ENCODE measurements around the gene BCLAF3.

BCLAF3 gene

DNA sequence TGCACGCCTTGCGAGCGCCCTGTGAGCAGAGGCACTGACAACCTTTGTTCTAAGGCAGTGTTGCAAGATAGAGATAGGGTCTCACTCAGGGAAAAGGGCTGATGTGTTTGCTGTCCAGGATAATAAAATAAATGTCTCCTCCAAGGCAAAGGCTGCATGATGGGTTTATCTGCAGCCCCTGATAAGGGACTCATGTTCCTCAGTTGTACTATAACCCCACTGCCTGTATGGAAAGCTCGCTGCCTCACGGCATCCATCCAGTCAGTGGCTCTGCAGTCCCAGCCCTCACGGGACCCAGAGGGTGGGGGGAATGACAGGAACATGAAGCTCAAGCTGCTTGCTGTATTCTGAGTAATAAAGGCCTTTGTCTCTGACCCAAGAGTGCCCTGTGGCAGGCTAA lies 22.6 kb downstream of the BCLAF3 start:
- DNase-seq (ENCODE audit: low read depth in 2 of 2, low spot score in 1 of 2), result no peak

DNA sequence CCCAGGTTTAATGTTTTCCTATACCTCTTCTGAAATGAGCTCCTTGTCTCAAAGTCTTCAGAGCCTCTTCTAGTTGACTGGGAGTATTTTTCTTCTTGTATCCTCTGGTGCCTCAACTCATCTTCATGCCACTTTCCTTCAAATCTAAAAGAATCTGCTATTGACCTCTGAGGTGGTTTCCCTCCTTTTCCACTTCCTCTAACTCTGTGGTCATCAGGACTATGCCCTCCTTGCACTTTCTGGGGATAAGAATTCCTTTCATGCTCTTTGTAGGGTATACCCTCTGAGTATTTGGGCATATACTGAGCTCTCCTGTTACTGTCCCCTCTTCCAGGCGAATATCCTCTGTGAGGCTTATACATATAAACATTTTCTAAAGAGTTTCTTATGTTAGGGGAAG lies 24.8 kb downstream of the BCLAF3 start:
- DNase-seq (ENCODE audit: low read depth in 2 of 2, low spot score in 1 of 2), result no peak

DNA sequence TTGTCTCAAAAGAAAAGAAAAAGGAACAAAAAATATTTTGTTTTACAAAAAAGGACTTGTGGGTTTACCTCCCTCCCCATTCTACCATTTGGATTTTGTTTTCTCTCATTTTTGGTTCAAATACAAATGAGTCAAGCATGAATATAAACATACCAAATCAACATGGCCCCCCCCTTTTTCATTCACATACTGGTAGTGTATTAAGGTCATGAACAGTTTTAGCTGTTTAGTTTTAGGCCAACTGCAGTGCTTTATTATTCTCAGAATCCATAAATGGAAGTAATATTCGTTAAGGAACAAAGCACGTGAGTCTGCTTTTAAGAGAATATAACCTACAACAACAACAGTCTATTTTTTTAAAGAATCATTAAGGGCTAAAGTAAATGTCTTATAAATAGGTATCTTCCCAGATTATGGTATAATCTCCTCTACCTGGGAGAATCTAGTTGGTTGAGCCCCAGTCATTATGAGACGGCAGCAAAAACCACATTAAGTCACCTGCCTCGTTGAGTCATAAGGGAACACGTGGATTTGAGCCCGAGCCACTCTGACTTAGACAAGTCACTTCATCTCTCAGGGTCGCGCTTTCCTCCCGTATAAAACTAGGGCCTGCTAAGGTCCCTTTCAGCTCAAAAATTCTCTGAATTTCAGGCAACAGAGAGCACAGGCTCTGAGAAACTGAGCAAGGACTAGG lies 26.7 kb downstream of the BCLAF3 start:
- no peak for DNase-seq (ENCODE audit: low read depth in 2 of 2, low spot score in 1 of 2)

DNA sequence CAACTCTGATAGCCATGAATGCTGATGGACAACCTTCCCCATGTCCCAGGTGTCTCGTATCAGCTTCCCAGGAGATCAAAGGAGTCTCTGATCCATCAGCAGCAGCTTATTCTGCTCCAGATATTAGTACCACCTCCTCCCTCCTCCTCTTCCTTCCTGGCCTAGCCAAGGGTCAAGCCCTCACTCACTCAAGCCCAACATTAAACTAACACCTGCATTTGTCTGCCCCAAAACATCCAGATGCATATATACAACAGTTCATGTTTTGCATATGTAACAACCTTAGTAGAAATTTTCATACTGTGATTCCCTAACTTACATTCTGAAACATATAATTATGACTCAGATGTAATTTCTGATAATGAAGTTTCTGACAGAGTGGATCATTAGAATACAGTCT lies 29.9 kb downstream of the BCLAF3 start:
- no peak for DNase-seq (ENCODE audit: low read depth in 2 of 2, low spot score in 1 of 2)

DNA sequence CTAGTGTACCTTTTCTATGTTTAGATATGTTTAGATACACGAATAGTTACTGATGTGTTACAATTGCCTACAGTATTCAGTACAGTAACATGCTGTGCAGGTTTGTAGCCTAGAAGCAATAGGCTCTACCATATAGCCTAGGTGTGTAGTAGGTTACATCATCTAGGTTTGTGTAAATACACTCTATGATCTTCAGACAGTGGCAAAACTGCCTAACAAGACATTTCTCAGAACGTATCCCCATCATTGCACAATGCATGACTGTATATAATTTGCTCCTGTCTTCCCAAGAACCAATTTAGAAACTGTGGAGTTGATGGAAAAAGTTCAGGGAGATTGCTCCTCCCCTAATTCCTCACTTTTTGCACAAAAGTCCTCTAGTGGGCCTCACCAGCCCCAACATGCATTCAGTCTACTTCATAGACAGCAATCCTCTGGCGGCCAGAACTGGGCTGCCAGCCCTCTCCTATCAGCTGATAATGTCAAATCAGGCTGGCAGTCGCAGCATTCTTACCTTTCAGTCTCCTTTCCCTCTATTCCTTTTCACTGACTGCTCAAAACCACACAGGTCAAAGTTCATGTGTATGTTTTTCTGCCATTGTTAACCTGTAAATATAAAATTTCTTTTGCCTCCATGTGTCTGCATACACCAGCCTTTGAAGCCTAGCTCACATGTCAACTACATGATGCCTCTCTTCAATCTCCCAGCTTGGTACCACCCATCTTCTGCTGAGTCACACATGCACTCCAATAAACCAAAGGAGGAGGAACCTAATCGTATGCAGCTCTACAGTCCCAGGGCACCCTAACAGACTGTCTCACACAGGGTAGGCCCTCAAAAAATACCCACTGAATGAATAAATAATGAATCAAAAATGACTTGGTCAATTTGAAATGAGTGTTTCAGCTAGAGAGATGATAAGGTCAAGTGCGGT lies 32.0 kb downstream of the BCLAF3 start:
- no peak for DNase-seq (ENCODE audit: low read depth in 2 of 2, low spot score in 1 of 2)

DNA sequence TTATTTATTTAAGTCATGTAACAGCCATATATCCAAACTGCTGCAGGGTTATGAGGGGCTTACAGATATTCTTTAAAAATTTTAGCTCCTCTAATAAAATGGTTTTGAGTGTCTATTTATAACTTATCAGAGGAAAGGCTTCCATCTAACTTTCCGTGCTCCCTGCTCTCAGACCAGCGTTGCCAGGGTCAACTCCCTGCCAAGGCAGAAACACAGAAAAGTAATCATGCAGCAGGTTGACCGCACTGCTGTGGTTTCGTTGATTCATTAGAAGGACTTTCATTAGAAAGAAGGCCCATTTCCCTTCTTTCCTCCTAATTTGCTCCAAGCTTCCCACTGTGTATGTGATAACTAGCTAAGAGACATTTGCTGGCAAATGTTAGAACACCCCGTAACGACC lies 33.9 kb downstream of the BCLAF3 start:
- no peak for DNase-seq (ENCODE audit: low read depth in 2 of 2, low spot score in 1 of 2)

DNA sequence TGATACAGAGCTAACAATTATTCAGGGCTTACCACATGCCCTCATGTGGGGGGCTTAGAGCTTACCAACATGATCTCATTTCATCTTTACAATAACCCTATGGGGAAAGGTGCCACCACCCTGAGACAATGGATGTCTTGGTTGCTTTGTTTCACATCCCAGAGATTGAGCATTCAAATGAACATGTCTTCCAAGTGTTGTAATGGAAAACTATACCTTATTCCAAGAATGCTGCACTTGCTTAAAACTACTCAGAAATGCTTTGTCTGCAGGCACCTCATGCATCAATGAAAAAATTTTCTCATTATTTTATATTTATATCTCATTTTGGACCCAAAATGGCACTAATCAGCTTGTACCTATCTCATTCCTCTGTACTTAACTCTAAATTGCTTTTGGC lies 34.6 kb downstream of the BCLAF3 start:
- no peak for DNase-seq (ENCODE audit: low read depth in 2 of 2, low spot score in 1 of 2)

DNA sequence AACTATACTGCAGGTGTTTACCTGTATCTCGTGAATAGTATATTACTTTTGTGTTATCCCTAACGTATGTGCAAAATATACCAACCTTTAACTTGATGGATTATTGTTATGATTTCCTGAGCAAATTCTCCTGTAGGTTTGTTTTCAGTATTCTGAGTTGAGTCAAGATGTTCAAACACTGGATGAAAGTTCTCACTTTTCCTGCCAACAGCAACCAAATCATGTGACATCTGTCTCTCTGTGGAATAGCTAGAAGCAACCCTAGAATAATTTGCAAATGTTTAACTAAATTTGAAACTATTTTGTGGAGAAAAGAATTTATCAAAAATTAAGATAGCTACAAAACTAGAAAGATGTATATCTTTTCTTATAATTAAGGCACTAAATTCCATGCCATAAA lies 35.6 kb downstream of the BCLAF3 start:
- no peak for DNase-seq (ENCODE audit: low read depth in 2 of 2, low spot score in 1 of 2)

DNA sequence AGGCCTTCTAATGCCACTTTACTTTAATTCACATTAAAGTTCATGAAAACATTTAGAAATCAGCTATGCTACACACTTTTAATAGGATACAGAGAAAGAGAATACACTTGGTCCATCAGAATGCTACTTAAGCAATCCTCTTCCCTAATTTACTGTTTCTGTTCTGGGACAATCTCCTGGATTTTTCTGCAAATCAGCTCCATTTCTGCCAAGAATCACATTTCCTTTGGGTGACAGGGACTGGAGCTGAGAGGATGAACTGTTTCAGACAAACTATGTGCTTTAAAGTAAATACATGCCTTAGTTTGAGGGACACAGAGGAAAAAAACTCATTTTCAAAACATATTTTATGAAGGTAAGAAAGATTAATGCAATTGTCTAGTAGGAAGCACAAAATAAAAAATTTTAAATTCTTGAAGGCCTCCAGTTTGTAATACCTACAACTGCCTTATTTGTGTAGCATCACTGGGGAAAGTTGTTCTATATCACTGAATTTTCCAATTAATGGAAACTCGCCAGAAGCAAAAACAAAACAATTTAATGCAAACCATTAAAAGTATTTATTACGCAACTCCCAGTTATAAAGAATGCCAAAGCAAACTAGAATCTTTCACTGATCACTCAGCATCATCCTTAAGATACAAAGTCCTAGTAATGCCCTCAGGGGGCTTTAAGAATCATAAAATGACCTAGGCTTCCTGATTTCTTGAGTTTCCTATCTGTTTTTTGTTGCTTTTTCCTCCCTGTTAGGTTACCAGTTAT lies 36.3 kb downstream of the BCLAF3 start:
- DNase-seq (ENCODE audit: low read depth in 2 of 2, low spot score in 1 of 2), result no peak

DNA sequence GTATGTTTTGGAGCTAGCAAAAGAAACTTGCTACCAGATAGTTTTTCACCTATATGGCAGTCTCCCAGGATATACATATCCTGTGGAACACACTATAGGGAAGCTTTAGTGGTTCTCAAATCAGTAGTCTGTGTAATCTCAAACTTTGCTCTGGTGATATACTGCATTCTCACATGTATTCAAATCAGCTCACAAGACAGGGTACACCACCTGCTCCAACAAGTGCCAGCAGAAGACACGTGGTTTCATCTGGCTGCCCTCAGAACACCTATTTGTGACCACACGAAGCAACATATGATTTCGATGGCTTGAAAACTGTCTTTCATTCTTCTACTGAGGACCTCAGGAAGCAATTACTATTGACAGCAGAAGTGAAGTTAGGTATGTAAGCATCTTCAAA lies 37.7 kb downstream of the BCLAF3 start:
- DNase-seq (ENCODE audit: low read depth in 2 of 2, low spot score in 1 of 2), result no peak

DNA sequence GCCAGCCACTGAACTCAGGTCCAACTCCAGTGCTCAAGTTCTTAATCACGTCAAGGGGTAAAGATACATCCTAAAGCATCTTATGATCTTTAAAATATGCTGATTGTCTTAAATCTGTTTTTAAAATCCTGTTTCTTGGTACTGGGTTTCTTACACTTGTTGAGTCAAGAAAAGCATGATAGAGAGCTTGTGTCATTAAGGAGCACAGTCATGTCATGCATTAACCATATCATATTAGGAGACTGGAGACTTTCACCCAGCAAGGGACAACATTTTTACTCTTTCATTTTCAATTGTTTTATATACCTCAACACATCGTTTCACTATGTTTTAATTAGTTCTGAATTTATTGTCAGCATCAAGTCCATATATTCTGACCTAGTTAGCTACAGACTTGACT lies 41.5 kb downstream of the BCLAF3 start:
- no peak for DNase-seq (ENCODE audit: low read depth in 2 of 2, low spot score in 1 of 2)

DNA sequence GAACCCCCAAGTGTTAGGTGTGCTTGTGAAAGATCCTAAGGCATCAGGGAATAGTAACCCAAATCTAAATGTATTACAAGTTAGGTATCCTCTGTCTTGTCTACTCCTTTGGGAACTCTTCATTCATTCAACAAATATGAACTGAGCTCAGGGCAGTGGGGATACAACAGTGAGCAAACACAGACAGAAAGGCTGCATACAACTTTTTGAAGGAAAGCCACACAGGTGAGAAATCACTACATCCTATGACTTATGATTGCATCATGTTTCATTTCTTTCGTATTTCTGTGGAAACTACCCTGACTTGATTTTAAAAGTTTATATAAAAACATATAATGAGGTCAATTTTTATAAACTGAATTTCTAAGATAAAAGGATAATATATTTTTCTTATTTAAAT lies 43.2 kb downstream of the BCLAF3 start:
- DNase-seq (ENCODE audit: low read depth in 2 of 2, low spot score in 1 of 2), result no peak
